ENCODE results near the gene ARCN1. TPM values are rescaled to one million over a fixed set of nuclear protein-coding genes. Genes with fewer than 3 reads are reported as not detected.

Gene ARCN1
- total RNA-seq (2022) (77.8 and 83.8 TPM in 2 replicates), Bru-seq, nascent RNA (percentile 84 among the genes with signal in this experiment), BruChase-seq, experiment 1, labeled RNA remaining after a 6-hour chase (percentile 95 among the genes with signal in this experiment), BruChase-seq, experiment 2, labeled RNA remaining after a 2-hour chase (percentile 92 among the genes with signal in this experiment)
- long read RNA-seq, transcript ARCN1-201 (10 exons, 3,845 nt), result major isoform, 55 of 65 reads
- long read RNA-seq, partial matches to known transcripts, result 5 of 65 reads
- long read RNA-seq, other reads (novel, unspliced or antisense), result 5 of 65 reads

- no TSS peak for BruUV-seq (replicated peaks)
- Mint-ChIP-seq H3K27ac (ENCODE audit: unreplicated experiment) (peak within 1 kb of the TSS; percentile 80), H3K27me3 (ENCODE audit: unreplicated experiment) (no peaks in the 10 kb centered on the region), H3K4me1 (ENCODE audit: low read depth, unreplicated experiment) (no peaks in the 10 kb centered on the region), H3K36me3 (ENCODE audit: insufficient read depth, unreplicated experiment) (peaks cover 33% of the 10 kb centered on the region), H3K4me3 (ENCODE audit: low read depth, unreplicated experiment) (peak within 1 kb of the TSS; percentile 91), H3K9me3 (ENCODE audit: low read depth, unreplicated experiment) (no peaks in the 10 kb centered on the region)
- no peak for TF ChIP-seq CTCF (IDR thresholded peaks at IDR 0.05; ENCODE audit: unreplicated experiment)
- DNase-seq, result peak; percentile 40
- intact Hi-C loops (cut with micrococcal nuclease; ENCODE audit: unreplicated experiment), result no loop called here
- CTCF ChIA-PET, result interaction anchor here (0.6 to 0.7 kb wide), 2 partner anchors 17 to 80 kb away, joined by 3 to 5 read pairs; no protein-coding TSS in a partner anchor
Measured at GRCh38 chr11:118572061-118572980, at the start of gene ARCN1. Gene ARCN1, plus strand, starts transcription at chr11:118572409. Its CDS starts 139 bp downstream, at chr11:118572548.

GRCh38 chr11:118522571-118523072, 49.6 kb upstream of the ARCN1 start:
- CTCF ChIA-PET, result no interaction called here
- Mint-ChIP-seq H3K27me3 (ENCODE audit: unreplicated experiment) (no peaks in the 10 kb centered on the region), H3K4me1 (ENCODE audit: low read depth, unreplicated experiment) (no peaks in the 10 kb centered on the region), H3K27ac (ENCODE audit: unreplicated experiment) (no peak overlapping the region), H3K9me3 (ENCODE audit: low read depth, unreplicated experiment) (no peaks in the 10 kb centered on the region), H3K36me3 (ENCODE audit: insufficient read depth, unreplicated experiment) (peaks cover 43% of the 10 kb centered on the region), H3K4me3 (ENCODE audit: low read depth, unreplicated experiment) (no peak overlapping the region)
- peak; percentile 21 for DNase-seq
- intact Hi-C loops (cut with micrococcal nuclease; ENCODE audit: unreplicated experiment), result no loop called here
- no peak for TF ChIP-seq CTCF (IDR thresholded peaks at IDR 0.05; ENCODE audit: unreplicated experiment)
- no TSS peak for BruUV-seq (replicated peaks)

- Mint-ChIP-seq H3K27me3 (ENCODE audit: unreplicated experiment) (no peaks in the 10 kb centered on the region), H3K36me3 (ENCODE audit: insufficient read depth, unreplicated experiment) (peaks cover 47% of the 10 kb centered on the region), H3K4me1 (ENCODE audit: low read depth, unreplicated experiment) (peaks cover 6% of the 10 kb centered on the region), H3K9me3 (ENCODE audit: low read depth, unreplicated experiment) (no peaks in the 10 kb centered on the region), H3K27ac (ENCODE audit: unreplicated experiment) (no peak overlapping the region), H3K4me3 (ENCODE audit: low read depth, unreplicated experiment) (no peak overlapping the region)
- no peak for DNase-seq
- no peak for TF ChIP-seq CTCF (IDR thresholded peaks at IDR 0.05; ENCODE audit: unreplicated experiment)
- intact Hi-C loops (cut with micrococcal nuclease; ENCODE audit: unreplicated experiment), result no loop called here
- no TSS peak for BruUV-seq (replicated peaks)
- CTCF ChIA-PET, result no interaction called here
Measured at GRCh38 chr11:118524356-118524755, 47.9 kb upstream of the ARCN1 start.

GRCh38 chr11:118524757-118525470, 47.3 kb upstream of the ARCN1 start:
- BruUV-seq (replicated peaks), result no TSS peak
- Mint-ChIP-seq H3K27ac (ENCODE audit: unreplicated experiment) (no peak overlapping the region), H3K4me3 (ENCODE audit: low read depth, unreplicated experiment) (no peak overlapping the region), H3K9me3 (ENCODE audit: low read depth, unreplicated experiment) (no peaks in the 10 kb centered on the region), H3K4me1 (ENCODE audit: low read depth, unreplicated experiment) (peaks cover 11% of the 10 kb centered on the region), H3K27me3 (ENCODE audit: unreplicated experiment) (no peaks in the 10 kb centered on the region), H3K36me3 (ENCODE audit: insufficient read depth, unreplicated experiment) (peaks cover 42% of the 10 kb centered on the region)
- TF ChIP-seq CTCF (IDR thresholded peaks at IDR 0.05; ENCODE audit: unreplicated experiment), result no peak
- intact Hi-C loops (cut with micrococcal nuclease; ENCODE audit: unreplicated experiment), result no loop called here
- CTCF ChIA-PET, result no interaction called here
- no peak for DNase-seq
